ENCODE results near the gene SLC25A13.
A peak's percentile ranks its signal among the peaks of the same experiment; 100 is the strongest.
"Not testable (repeated sequence)": the region's sequence is repeated elsewhere in the genome, so short reads cannot be mapped to it uniquely, and the experiment has no call there.

SLC25A13 gene

DNA sequence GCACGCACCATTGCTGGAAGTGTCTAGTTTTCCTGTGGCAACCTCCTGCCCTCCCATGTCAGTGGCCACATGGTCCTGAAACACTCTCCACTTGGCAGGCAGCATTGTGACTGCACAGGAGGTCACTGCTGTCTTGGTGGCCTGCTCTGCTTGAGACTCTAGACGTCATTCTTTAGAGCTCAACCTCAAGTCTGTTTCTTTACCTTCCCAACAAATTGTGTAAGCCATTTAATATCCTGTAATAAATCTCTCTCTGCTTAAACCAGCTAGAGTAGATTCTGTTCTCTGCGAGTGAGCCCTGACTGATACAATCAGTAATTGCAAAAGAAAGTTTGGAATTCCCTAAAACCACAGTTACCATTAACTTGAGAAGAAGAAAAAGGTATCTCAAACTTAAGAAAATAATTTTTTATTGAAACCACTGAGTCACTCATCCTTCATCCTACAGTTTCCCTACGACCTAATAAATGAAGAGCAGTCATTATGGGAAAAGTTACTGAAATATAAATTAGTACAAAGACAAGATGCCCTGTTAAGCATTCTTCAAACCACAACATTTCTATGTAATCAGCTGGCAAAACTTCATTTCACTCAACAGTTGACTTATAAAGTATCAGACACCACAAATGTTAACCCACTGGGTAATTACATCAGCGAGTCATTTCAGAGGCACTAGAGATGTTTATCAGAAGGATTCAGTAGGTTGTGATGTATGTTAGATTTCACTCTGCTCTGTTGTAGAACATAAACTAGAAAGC, 18.0 kb downstream of the SLC25A13 start:
- DNase-seq (ENCODE audit: low read depth in 1 of 2, low spot score in 1 of 2): peak in 1 of 2 experiments; percentile 66
- in situ Hi-C loops (cut with HindIII; ENCODE audit: low pct_unique_long_range_greater_than_20kb, low sequenced_read_pairs): no loop called here
- TF ChIP-seq JUND (IDR thresholded peaks at IDR 0.05; ENCODE audit: low read depth): no peak

DNA sequence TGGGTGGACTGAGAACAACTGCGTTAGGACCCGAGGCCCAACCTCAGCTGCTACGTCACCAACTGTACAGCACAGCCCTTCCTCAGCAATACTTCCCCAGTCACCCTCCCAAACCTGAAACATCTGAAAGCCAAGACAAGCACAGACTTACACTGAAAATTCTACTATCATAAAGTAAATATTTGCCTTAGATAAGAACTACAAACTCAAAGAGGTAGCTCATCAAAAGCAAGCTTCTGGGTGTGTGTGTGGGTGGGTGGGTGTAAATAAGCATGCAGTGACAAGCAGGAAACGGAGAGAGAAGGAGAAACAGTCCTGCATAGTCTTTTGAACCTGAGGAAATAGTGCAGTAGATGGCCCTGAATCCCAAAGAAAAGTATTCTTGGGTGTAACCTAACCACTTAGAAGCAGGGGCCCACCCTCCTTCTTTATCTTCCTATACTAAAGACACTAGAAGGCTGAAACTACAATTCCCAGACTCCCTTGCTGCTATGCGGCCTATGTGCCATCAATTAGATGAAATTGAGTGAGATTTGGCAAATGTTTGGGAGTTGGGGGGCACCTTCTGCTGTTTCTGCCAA, 18.7 kb downstream of the SLC25A13 start:
- no peak for TF ChIP-seq JUND (IDR thresholded peaks at IDR 0.05; ENCODE audit: low read depth)
- DNase-seq (ENCODE audit: low read depth in 1 of 2, low spot score in 1 of 2): no peak
- in situ Hi-C loops (cut with HindIII; ENCODE audit: low pct_unique_long_range_greater_than_20kb, low sequenced_read_pairs): no loop called here

DNA sequence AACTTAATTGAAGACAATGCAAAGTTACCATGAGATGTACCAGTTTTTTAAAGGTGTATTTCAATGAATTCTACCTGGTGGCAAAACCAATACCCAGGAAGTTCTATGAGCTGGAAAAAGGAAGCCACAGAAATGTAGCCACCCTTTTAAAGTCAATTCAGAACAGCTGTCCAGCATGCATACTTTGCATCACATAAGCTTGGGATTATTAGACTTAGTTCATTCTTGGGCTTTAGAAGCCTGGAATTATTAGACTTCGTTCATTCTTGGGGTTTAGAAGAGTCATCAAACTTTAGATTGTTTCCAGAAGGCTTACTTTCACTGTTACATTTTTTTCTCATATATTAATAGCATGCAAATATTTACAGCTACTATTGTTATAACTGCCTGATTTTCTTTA, 20.9 kb downstream of the SLC25A13 start:
- TF ChIP-seq JUND (IDR thresholded peaks at IDR 0.05; ENCODE audit: low read depth): no peak
- DNase-seq (ENCODE audit: low read depth in 1 of 2, low spot score in 1 of 2): no peak
- in situ Hi-C loops (cut with HindIII; ENCODE audit: low pct_unique_long_range_greater_than_20kb, low sequenced_read_pairs): no loop called here

DNA sequence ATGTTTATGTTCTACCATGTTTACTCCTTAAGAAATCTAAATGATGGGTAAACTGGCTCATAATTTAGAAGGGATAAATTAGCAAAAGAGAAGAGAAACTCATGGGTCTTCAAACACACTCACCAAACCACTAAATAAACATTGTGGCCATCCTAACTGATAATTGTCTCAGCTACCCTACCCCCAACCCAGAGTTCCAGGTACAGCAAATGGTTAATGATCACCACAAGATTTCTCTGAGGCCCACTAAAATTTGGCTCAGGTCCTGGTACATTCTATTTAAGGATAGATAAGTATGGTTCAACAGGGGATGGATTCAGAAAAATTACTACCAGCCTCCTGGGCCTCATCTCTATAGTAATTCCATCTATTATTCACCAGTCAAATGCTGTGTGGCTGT, 21.4 kb downstream of the SLC25A13 start:
- no peak for TF ChIP-seq JUND (IDR thresholded peaks at IDR 0.05; ENCODE audit: low read depth)
- DNase-seq (ENCODE audit: low read depth in 1 of 2, low spot score in 1 of 2): no peak
- in situ Hi-C loops (cut with HindIII; ENCODE audit: low pct_unique_long_range_greater_than_20kb, low sequenced_read_pairs): no loop called here

DNA sequence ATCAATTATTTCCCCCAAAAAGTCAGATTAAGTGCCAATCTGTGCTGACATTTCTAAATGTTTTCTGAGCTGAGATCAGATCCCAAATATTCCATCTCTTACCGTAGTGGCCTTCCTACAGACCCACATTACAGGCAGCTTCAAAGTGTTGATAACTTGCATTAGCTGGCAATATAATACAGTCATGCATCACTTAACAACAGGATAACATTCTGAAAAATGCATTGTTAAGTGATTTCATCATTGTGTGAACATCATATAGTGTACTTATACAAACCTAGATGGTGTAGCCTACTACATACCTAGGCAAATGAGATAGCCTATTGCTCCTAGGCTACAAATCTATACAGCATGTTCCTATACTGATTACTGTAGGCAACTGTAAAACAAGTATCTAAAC, 22.4 kb downstream of the SLC25A13 start:
- DNase-seq (ENCODE audit: low read depth in 1 of 2, low spot score in 1 of 2): no peak
- in situ Hi-C loops (cut with HindIII; ENCODE audit: low pct_unique_long_range_greater_than_20kb, low sequenced_read_pairs): no loop called here
- TF ChIP-seq JUND (IDR thresholded peaks at IDR 0.05; ENCODE audit: low read depth): no peak

DNA sequence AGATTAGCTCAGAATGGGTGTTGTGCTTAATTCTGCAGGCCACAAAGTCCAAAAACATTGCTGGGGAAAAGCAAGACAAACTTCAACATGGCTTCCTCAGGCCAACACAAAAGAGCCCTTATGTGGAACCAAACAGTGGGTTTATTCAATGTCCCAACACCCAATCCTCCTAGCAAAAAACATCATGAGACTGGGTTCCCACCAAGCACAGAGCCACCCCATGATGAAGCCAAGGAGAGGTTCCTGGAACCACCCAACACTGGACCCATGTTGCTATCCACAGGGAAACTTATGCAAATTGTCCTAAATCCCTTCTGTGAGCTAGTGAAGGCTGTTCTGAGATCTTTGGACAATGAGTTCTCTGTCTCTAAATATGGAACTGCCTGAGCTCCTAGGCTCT, 24.0 kb downstream of the SLC25A13 start:
- no peak for DNase-seq (ENCODE audit: low read depth in 1 of 2, low spot score in 1 of 2)
- in situ Hi-C loops (cut with HindIII; ENCODE audit: low pct_unique_long_range_greater_than_20kb, low sequenced_read_pairs): no loop called here
- no peak for TF ChIP-seq JUND (IDR thresholded peaks at IDR 0.05; ENCODE audit: low read depth)

DNA sequence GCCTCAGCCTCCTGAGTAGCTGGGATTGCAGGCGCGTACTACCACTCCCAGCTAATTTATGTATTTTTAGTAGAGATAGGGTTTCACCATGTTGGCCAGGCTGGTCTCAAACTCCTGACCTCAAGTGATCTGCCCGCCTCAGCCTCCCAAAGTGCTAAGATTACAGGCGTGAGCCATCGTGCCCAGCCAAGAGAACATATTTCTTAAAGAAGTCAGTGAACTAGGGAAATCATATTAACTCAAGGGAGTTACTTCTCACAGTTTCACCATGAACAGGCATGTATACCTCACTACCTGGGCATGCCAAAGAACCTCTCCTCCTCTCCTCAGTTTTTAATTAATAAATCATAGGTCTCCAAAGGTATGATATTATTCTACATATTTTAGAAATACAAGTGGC, 24.5 kb downstream of the SLC25A13 start:
- DNase-seq (ENCODE audit: low read depth in 1 of 2, low spot score in 1 of 2); in situ Hi-C loops (cut with HindIII; ENCODE audit: low pct_unique_long_range_greater_than_20kb, low sequenced_read_pairs): not testable (repeated sequence)

DNA sequence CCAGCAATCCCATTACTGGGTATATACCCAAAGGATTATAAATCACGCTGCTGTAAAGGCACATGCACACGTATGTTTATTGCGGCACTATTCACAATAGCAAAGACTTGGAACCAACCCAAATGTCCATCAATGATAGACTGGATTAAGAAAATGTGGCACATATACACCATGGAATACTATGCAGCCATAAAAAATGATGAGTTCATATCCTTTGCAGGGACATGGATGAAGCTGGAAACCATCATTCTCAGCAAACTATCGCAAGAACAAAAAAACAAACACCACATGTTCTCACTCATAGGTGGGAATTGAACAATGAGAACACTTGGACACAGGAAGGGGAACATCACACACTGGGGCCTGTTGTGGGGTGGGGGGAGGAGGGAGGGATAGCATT, 28.0 kb downstream of the SLC25A13 start:
- in situ Hi-C loops (cut with HindIII; ENCODE audit: low pct_unique_long_range_greater_than_20kb, low sequenced_read_pairs); DNase-seq (ENCODE audit: low read depth in 1 of 2, low spot score in 1 of 2): not testable (repeated sequence)

DNA sequence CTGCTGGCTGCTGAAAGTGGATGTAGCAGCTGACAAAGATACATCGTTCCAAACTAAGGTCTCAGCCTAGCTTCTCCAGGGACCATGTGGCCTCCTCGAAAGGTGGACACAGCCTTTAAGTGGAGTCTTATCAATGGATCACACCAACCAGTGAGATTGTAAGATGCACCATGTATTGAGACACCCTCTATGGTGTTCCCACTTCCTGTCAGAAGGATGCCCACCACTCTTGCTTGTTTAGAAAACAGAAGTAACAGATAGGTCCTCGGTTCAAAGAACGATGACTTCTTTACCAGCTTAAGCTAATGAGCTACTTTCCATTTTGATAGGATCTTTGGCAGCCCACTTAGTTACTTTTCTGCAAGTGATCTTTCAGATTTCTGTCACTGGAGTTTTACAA, 34.3 kb downstream of the SLC25A13 start:
- TF ChIP-seq JUND (IDR thresholded peaks at IDR 0.05; ENCODE audit: low read depth): no peak
- DNase-seq (ENCODE audit: low read depth in 1 of 2, low spot score in 1 of 2): no peak
- in situ Hi-C loops (cut with HindIII; ENCODE audit: low pct_unique_long_range_greater_than_20kb, low sequenced_read_pairs): no loop called here

DNA sequence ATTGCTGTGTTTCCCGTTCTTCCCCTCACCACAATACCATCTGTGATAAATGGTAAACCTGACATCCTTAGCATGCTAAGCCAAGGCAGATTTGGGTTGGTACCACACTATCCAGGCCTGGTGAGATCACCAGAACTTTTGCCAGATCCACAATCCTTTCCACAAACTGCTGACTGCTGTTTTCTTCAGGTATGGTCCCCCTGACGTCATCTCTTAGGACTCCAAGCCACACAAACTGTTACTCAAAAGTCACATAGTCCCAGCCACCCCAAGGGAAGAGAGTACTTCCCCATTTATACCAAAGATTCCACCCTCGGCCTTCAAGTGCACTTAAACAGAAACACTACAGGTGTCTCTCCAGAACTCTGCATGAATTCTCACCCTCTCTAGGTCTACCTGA, 34.8 kb downstream of the SLC25A13 start:
- DNase-seq (ENCODE audit: low read depth in 1 of 2, low spot score in 1 of 2): no peak
- in situ Hi-C loops (cut with HindIII; ENCODE audit: low pct_unique_long_range_greater_than_20kb, low sequenced_read_pairs): no loop called here
- no peak for TF ChIP-seq JUND (IDR thresholded peaks at IDR 0.05; ENCODE audit: low read depth)

DNA sequence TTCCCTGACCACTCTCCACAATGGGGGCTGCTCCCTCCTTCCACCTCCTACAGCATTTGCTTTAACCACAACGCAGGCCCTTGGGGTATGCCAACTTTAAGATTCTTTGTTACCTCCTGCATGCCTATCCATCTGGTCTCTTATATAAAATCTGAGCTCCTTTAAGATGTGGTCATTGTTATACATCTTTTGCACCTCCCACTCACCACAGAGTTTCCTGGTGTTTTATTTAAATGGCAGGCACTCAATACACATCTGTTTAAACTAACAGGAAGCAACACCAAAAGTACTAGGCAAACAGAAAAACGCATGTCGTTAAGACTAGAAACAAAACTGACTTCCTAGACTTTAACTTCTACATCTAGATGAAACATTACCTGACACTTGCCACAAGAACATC, 36.3 kb downstream of the SLC25A13 start:
- TF ChIP-seq JUND (IDR thresholded peaks at IDR 0.05; ENCODE audit: low read depth): no peak
- no peak for DNase-seq (ENCODE audit: low read depth in 1 of 2, low spot score in 1 of 2)

DNA sequence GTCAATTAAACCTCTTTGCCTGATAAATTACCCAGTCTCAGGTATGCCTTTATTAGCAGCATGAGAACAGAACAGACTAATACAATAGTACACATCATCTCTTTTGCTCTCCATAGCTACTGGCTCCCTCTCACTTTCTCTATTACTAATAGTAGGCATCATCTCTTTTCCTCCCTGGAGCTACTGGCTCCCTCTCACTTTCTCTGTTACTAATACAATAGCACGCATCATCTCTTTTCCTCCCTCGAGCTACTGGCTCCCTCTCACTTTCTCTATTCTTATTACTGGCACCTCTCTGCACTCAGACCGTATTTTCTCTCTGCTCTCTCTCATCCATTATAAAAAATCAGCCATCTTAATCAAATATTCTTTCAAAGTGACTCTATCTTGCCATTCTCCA, 37.1 kb downstream of the SLC25A13 start:
- TF ChIP-seq JUND (IDR thresholded peaks at IDR 0.05; ENCODE audit: low read depth): no peak
- in situ Hi-C loops (cut with HindIII; ENCODE audit: low pct_unique_long_range_greater_than_20kb, low sequenced_read_pairs): no loop called here
- DNase-seq (ENCODE audit: low read depth in 1 of 2, low spot score in 1 of 2): no peak

More for the DNA sequence above, 36.3 kb downstream of the SLC25A13 start:
- in situ Hi-C loops (cut with HindIII; ENCODE audit: low pct_unique_long_range_greater_than_20kb, low sequenced_read_pairs): no loop called here

DNA sequence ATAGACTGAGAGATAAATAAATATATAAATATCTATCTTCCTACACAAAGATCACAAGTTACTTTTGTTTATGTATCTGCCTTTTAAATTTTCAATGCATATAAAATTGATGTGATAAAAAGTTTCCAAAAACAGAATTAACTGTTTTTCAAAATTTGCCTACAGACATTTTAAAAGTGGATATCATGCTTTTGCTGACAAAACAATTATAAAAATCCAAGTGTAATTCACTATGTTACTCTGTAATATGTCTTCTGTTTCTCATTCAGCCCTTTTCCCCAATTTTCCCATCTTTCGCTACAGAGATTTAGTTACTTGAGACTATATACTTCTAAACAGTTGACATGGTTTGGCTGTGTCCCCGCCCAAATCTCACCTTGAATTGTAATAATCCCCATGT, 37.7 kb downstream of the SLC25A13 start:
- TF ChIP-seq JUND (IDR thresholded peaks at IDR 0.05; ENCODE audit: low read depth): no peak
- in situ Hi-C loops (cut with HindIII; ENCODE audit: low pct_unique_long_range_greater_than_20kb, low sequenced_read_pairs): no loop called here
- DNase-seq (ENCODE audit: low read depth in 1 of 2, low spot score in 1 of 2): no peak

DNA sequence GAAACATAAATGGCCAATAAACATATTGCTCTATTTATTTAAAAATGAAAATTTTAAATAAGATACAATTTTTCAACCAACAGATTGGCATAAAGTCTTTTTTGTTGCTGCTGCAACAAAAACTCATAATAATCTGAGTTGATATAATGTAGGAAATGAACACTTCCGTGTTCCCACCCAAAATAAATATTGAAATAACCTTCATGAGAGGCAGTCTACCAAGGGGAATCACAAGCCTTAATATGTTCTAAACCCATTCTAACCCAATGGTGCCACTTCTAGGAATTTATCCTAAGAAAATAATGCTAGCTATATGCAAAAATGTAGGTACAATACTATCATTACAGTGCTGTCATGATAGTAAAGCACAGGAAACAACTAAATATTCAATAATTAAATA, 39.1 kb downstream of the SLC25A13 start:
- no peak for TF ChIP-seq JUND (IDR thresholded peaks at IDR 0.05; ENCODE audit: low read depth)
- no peak for DNase-seq (ENCODE audit: low read depth in 1 of 2, low spot score in 1 of 2)
- in situ Hi-C loops (cut with HindIII; ENCODE audit: low pct_unique_long_range_greater_than_20kb, low sequenced_read_pairs): no loop called here

Data from T47D (cell line).